Lung (tissue), 12 donors: ENCODE results near the gene GET3. TPM values are rescaled to one million over a fixed set of nuclear protein-coding genes. Genes with fewer than 3 reads are reported as not detected.

Experiments used
- ATAC-seq: fragments of 200-7000 bp; cut with Tn5 transposase; one replicate; pipeline ENCODE4 v1.9.1; 2020; ENCODE audit warnings: moderate number of reproducible peaks; ENCODE audit not compliant: insufficient read depth, low FRiP score
- DNase-seq, 3 donors: peaks; one replicate each; pipeline ENCODE4 v3.0.0-alpha.2; 2013 to 2017
- H3K27ac ChIP-seq, 2 donors: one replicate each; pipeline ENCODE4 v1.5.1; 2013; ENCODE audit warnings: mild to moderate bottlenecking in 2 of 2, moderate library complexity in 2 of 2, control low read depth in 1 of 2, inconsistent platforms in 1 of 2, low read depth in 1 of 2, low read length in 1 of 2
- H3K27me3 ChIP-seq, 3 donors: one replicate each; pipeline ENCODE4 v1.5.1; 2013; ENCODE audit warnings: low read length in 2 of 3; ENCODE audit not compliant: control insufficient read depth in 3 of 3, insufficient read depth in 3 of 3
- H3K36me3 ChIP-seq, 4 donors: one replicate each; pipeline ENCODE4 v1.5.1; 2013; ENCODE audit warnings: low read length in 4 of 4, mild to moderate bottlenecking in 1 of 4, moderate library complexity in 1 of 4; ENCODE audit not compliant: control insufficient read depth in 4 of 4, insufficient read depth in 4 of 4
- H3K4me1 ChIP-seq, 5 donors: one replicate each; pipeline ENCODE4 v1.5.1; 2013; ENCODE audit warnings: low read length in 5 of 5, mild to moderate bottlenecking in 2 of 5, moderate library complexity in 1 of 5; ENCODE audit not compliant: control insufficient read depth in 5 of 5, insufficient read depth in 5 of 5
- H3K4me3 ChIP-seq: one replicate; pipeline ENCODE4 v1.5.1; 2013; ENCODE audit warnings: mild to moderate bottlenecking, control low read depth, moderate library complexity
- H3K9ac ChIP-seq, 2 donors: one replicate each; pipeline ENCODE4 v1.5.1; 2013; ENCODE audit warnings: low read length in 2 of 2, control low read depth in 1 of 2; ENCODE audit not compliant: insufficient read depth in 1 of 2
- H3K9me3 ChIP-seq, 4 donors: one replicate each; pipeline ENCODE4 v1.5.1; 2013; ENCODE audit warnings: low read length in 3 of 4, mild to moderate bottlenecking in 1 of 4, moderate library complexity in 1 of 4; ENCODE audit not compliant: control insufficient read depth in 4 of 4, insufficient read depth in 3 of 4
- CTCF ChIP-seq: IDR thresholded peaks from 2 replicates; pipeline ENCODE4 v1.5.1; 2012; ENCODE audit warnings: mild to moderate bottlenecking; ENCODE audit errors: control extremely low read depth, extremely low read depth
- WGBS, 2 donors: extraction: QIAGEN DNeasy Blood & Tissue Kit; methylation state at CpG; one replicate each; pipeline ENCODE4 v1.1.7; 2013; 5-methylcytosine and 5-hydroxymethylcytosine counted together
- polyA plus RNA-seq, 2 donors: library from polyadenylated mRNA; stranded (reverse); fragments of 200-250 nt; gene quantifications; one replicate each; pipeline ENCODE4 v1.2.1, GENCODE V29; 2013
- total RNA-seq, 2 donors: library from RNA; depleted of rRNA in 1 of 2; stranded (reverse); fragments of >200 nt in 1 of 2; gene quantifications; one replicate each; pipeline ENCODE4 v1.2.1, GENCODE V29; 2014 to 2021
- donor health status: control.
- donor health status: control.
- donor health status: Bipolar disorder and iron deficiency.
- donor health status: healthy.
- donor health status: DM: yes; HTN: yes; CAD: no.

GET3 gene
- total and polyA plus RNA-seq, 4 donors = 33.4 to 112 (median 76.9) TPM

GRCh38 chr19:12764698-12765097, 27.4 kb downstream of the GET3 start:
- no peak overlapping the region for H3K27ac ChIP-seq
- H3K27me3 ChIP-seq = no peaks in the 10 kb centered on the region
- no peak overlapping the region for H3K9ac ChIP-seq
- ATAC-seq (no peak), DNase-seq (no peak)
- WGBS, 2 donors = 97% methylated on average over 16 of the region's 16 CpGs
- TF ChIP-seq CTCF = no peak
- H3K4me1 ChIP-seq = no peaks in the 10 kb centered on the region
- no peak overlapping the region for H3K4me3 ChIP-seq
- peaks cover 0 to 43% (median 8%) of the 10 kb centered on the region in 4 donors for H3K36me3 ChIP-seq
- no peaks in the 10 kb centered on the region for H3K9me3 ChIP-seq

GRCh38 chr19:12766051-12766521, 28.8 kb downstream of the GET3 start:
- DNase-seq = peak; percentile 67 to 89 (median 69)
- Histone ChIP-seq H3K27ac (peak overlapping the region in 1 of 2 donors; percentile 6), H3K36me3 (peaks cover 0 to 53% (median 8%) of the 10 kb centered on the region in 4 donors), H3K9me3 (no peaks in the 10 kb centered on the region), H3K9ac (no peak overlapping the region), H3K27me3 (no peaks in the 10 kb centered on the region), H3K4me1 (peaks cover 0 to 3% (median 0%) of the 10 kb centered on the region in 5 donors), H3K4me3 (no peak overlapping the region)
- WGBS, 2 donors = 57 to 82% methylated on average over 30 of the region's 30 CpGs
- TF ChIP-seq CTCF = peak; percentile 94
- ATAC-seq = peak; percentile 84

GRCh38 chr19:12767150-12767549, 29.9 kb downstream of the GET3 start:
- Histone ChIP-seq H3K9ac (no peak overlapping the region), H3K36me3 (peaks cover 0 to 51% (median 8%) of the 10 kb centered on the region in 4 donors), H3K9me3 (no peaks in the 10 kb centered on the region), H3K4me1 (peaks cover 0 to 4% (median 0%) of the 10 kb centered on the region in 5 donors), H3K4me3 (no peak overlapping the region), H3K27me3 (no peaks in the 10 kb centered on the region), H3K27ac (no peak overlapping the region)
- no peak for DNase-seq
- ATAC-seq = no peak
- no peak for TF ChIP-seq CTCF
- 94% methylated on average over 11 of the region's 11 CpGs for WGBS, 2 donors

- DNase-seq (no peak), ATAC-seq (no peak)
- Histone ChIP-seq H3K27me3 (no peaks in the 10 kb centered on the region), H3K27ac (no peak overlapping the region), H3K4me1 (peaks cover 0 to 4% (median 0%) of the 10 kb centered on the region in 5 donors), H3K9ac (no peak overlapping the region), H3K4me3 (no peak overlapping the region), H3K9me3 (no peaks in the 10 kb centered on the region), H3K36me3 (peaks cover 0 to 51% (median 8%) of the 10 kb centered on the region in 4 donors)
- 97 to 98% methylated on average over 15 of the region's 15 CpGs for WGBS, 2 donors
- no peak for TF ChIP-seq CTCF
These were observed 30.4 kb downstream of the GET3 start for GRCh38 chr19:12767666-12768065.
